Thyroid gland (tissue), 4 donors: Measurements from ENCODE around the gene ROBO2.

Source experiments
- CTCF ChIP-seq, 6 experiments: fragments of 200-600 bp in 3 of 6; fragments of 450-650 bp in 3 of 6; sonication (generic) in 3 of 6; IDR thresholded peaks; one replicate each; pipeline ENCODE4 v1.5.1; 2016 to 2019; ENCODE audit warnings: antibody characterized with exemption in 6 of 6, mild to moderate bottlenecking in 2 of 6, inconsistent platforms in 1 of 6, moderate library complexity in 1 of 6
- POLR2A ChIP-seq, 2 donors: fragments of 450-650 bp; IDR thresholded peaks; one replicate each; pipeline ENCODE4 v1.6.1; 2017; ENCODE audit warnings: antibody characterized with exemption in 2 of 2, mild to moderate bottlenecking in 2 of 2, moderate library complexity in 1 of 2

GRCh38 chr3:77546246-77546645 is 506.3 kb downstream of the ROBO2 start:
- TF ChIP-seq CTCF (IDR thresholded peaks at IDR 0.05): no peak
- no peak for TF ChIP-seq POLR2A (IDR thresholded peaks at IDR 0.05)
